WTC11 (cell line): Measurements from ENCODE around the gene GRP.

Source experiments
- CREM ChIP-seq: sonication (generic); formaldehyde crosslinking; IDR thresholded peaks from 2 replicates; pipeline ENCODE4 v1.8.1; 2022; ENCODE audit warnings: mild to moderate bottlenecking, missing genetic modification reagents, moderate library complexity
- ELF4 ChIP-seq: sonication (generic); formaldehyde crosslinking; IDR thresholded peaks from 2 replicates; pipeline ENCODE4 v1.8.1; 2022; ENCODE audit warnings: low read depth, mild to moderate bottlenecking, moderate library complexity, missing genetic modification reagents
- JUN ChIP-seq: sonication (generic); formaldehyde crosslinking; IDR thresholded peaks from 2 replicates; pipeline ENCODE4 v1.8.0; 2023; ENCODE audit warnings: mild to moderate bottlenecking, missing genetic modification reagents
- SMAD4 ChIP-seq: sonication (generic); formaldehyde crosslinking; IDR thresholded peaks from 2 replicates; pipeline ENCODE4 v1.8.0; 2022; ENCODE audit warnings: mild to moderate bottlenecking, missing genetic modification reagents
- TEAD4 ChIP-seq: sonication (generic); formaldehyde crosslinking; IDR thresholded peaks from 2 replicates; pipeline ENCODE4 v1.8.0; 2022; ENCODE audit warnings: mild to moderate bottlenecking, missing genetic modification reagents
- TF ChIP-seq, protein P1 (sequence below): fragments of 200-600 bp; IDR thresholded peaks from 2 replicates; pipeline ENCODE4 v1.8.0; 2022; ENCODE audit warnings: antibody characterized with exemption
- TF ChIP-seq, protein P2 (sequence below): sonication (generic); formaldehyde crosslinking; IDR thresholded peaks from 2 replicates; pipeline ENCODE4 v1.8.0; 2023; ENCODE audit warnings: missing genetic modification reagents, mild to moderate bottlenecking, borderline replicate concordance

DNA sequence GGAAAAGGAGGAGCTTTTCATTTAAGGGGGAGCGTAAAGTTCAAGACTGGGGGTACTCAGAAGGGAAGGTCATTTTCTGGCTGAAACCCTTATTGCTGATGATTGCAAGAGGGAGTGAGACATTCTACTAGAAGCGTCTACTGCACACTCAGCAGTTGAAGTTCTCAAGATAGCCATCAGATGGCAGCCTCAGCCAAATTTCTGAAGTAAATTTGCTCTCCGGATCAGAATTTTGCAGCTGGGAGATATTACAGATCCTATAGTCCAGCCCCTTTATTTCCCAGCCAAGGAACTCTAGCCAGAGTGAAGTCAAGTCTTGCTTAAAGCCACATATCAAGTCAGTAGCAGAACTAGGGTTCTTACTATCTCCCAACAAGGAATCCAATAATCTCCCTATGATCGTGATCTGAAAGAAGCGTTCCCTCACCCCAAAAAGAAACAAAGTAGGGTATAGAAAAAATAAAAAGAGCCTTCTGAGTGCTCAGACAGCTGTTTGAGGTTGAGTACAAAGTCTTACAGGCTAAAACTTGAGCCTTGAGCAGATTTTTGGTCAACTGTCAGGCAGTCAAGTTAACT is 29.3 kb downstream of the GRP start:
- TF ChIP-seq, protein P1, sequence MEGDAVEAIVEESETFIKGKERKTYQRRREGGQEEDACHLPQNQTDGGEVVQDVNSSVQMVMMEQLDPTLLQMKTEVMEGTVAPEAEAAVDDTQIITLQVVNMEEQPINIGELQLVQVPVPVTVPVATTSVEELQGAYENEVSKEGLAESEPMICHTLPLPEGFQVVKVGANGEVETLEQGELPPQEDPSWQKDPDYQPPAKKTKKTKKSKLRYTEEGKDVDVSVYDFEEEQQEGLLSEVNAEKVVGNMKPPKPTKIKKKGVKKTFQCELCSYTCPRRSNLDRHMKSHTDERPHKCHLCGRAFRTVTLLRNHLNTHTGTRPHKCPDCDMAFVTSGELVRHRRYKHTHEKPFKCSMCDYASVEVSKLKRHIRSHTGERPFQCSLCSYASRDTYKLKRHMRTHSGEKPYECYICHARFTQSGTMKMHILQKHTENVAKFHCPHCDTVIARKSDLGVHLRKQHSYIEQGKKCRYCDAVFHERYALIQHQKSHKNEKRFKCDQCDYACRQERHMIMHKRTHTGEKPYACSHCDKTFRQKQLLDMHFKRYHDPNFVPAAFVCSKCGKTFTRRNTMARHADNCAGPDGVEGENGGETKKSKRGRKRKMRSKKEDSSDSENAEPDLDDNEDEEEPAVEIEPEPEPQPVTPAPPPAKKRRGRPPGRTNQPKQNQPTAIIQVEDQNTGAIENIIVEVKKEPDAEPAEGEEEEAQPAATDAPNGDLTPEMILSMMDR = peak; percentile 62; the same call in 1 of the 2 replicates
- TF ChIP-seq CREM (CRISPR knock-in tag) (no peak), ELF4 (CRISPR knock-in tag) (no peak), TEAD4 (CRISPR knock-in tag) (no peak), JUN (no peak), SMAD4 (CRISPR knock-in tag) (no peak)
- TF ChIP-seq, protein P2, sequence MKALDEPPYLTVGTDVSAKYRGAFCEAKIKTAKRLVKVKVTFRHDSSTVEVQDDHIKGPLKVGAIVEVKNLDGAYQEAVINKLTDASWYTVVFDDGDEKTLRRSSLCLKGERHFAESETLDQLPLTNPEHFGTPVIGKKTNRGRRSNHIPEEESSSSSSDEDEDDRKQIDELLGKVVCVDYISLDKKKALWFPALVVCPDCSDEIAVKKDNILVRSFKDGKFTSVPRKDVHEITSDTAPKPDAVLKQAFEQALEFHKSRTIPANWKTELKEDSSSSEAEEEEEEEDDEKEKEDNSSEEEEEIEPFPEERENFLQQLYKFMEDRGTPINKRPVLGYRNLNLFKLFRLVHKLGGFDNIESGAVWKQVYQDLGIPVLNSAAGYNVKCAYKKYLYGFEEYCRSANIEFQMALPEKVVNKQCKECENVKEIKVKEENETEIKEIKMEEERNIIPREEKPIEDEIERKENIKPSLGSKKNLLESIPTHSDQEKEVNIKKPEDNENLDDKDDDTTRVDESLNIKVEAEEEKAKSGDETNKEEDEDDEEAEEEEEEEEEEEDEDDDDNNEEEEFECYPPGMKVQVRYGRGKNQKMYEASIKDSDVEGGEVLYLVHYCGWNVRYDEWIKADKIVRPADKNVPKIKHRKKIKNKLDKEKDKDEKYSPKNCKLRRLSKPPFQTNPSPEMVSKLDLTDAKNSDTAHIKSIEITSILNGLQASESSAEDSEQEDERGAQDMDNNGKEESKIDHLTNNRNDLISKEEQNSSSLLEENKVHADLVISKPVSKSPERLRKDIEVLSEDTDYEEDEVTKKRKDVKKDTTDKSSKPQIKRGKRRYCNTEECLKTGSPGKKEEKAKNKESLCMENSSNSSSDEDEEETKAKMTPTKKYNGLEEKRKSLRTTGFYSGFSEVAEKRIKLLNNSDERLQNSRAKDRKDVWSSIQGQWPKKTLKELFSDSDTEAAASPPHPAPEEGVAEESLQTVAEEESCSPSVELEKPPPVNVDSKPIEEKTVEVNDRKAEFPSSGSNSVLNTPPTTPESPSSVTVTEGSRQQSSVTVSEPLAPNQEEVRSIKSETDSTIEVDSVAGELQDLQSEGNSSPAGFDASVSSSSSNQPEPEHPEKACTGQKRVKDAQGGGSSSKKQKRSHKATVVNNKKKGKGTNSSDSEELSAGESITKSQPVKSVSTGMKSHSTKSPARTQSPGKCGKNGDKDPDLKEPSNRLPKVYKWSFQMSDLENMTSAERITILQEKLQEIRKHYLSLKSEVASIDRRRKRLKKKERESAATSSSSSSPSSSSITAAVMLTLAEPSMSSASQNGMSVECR = no peak
